ENCODE measurements around the gene CDH4.
A peak's percentile ranks its signal among the peaks of the same experiment; 100 is the strongest.

Gene CDH4

DNA sequence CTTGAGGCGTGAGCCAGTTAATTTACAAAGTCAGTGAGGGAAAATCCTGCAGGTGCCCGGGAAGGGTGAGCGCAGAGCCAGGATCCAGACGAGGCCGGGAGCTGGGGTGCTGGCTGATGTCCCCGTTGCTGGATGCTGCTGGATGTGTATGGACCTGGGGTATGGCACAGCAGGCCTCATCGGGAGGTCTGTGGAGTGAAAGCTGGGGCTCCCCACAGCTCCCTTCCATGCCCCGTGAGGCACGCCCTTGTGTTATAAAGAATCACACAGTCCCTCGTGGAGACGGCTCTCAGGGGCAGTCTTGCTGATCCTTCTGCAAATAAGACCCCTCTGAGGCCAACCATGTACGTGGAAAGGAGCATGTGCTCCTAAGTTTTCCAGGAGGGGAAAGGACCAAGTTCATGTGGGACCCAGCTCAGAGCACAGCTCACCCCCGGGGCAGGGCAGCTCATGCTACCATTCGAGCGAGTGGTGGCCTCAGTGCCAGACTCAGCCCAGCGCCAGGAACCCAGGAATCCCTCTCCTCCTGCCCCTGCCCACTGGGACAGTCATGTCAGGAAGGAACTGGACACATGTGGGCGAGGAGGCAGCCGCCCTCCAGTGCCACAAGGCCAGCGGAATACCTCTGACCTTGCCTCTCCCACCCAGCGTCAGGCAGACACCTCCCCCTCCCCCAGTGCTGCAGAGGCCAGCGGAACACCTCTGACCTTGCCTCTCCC lies 97.5 kb downstream of the CDH4 start:
- no peak for DNase-seq (ENCODE audit: low read depth)
- H3K4me3 ChIP-seq (ENCODE audit: low read depth, low read length) = no peak overlapping the region

DNA sequence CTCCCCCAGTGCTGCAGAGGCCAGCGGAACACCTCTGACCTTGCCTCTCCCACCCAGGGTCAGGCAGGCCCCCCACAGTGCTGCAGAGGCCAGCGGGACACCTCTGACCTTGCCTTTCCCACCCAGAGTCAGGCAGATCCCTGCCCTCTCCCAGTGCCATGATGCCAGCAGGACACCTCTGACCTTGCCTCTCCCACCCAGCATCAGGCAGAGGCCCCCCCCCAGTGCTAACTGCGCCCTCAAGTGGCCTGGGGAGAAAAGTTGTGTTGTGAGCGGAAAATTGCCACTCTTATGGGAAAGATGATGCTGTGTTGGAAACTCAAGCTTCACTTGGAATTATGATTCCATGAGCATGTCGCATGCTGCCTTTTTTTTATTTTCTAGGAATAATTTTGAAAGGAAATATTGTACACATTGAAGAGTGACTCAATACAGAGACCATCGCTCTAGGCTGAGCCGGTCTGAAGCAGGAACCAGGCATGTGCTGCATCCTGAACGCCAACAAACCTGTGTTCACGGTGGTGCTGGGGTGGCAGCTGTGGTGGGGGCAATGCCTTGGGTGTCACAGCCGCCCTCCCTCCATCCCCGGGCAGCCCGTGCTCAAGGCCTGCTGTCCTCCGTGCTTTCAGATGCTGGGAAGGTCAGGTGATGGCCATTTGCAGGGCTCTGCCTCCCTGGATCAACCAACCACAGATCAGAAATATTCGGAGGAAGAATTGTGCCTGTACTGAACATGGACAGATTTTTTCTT lies 98.6 kb downstream of the CDH4 start:
- H3K4me3 ChIP-seq (ENCODE audit: low read depth, low read length) = no peak overlapping the region
- no peak for DNase-seq (ENCODE audit: low read depth)

DNA sequence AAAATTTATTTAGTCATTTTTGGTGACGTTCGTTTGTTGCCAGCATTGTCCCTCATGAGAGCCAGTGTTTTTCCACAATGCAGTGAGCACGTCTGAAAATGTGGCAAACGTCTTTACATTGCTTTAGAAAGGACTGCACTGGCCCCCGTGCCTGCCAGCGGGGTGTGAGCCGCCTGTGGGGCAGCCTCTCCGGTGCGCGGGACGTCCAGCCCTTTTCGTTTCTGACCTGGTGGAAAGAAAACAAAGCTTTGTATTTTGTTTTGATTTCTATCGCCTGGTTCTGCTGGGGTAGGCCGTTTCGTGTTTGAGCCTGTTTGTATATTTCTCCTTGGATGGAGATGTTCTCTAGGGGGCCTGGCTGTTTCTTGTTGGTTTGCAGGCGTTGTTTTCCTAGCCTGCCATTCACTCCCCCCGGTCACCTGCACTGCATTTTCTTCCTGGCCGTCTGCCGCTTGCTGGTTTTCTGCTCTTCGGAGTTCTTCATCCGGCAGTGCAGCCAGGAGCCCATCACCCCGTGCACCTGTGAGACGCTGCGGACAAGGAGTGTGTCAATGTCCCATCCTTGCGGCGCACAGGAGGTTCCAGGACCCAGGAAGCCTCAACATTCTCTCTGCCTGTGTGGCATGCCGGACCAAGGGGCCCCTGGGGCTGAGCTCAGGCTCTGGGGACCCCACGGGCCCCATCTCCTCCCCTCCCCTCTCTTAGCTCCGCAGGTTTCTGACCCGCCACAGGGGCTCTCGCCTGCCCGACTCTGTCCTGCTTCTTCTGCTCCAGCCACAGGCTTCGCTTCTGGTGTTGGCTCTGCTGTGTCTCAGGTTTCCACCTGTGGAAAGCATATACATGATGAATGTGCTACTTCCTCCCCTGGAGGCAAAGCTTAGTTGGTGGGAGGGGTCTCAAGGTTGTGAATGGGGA lies 100.5 kb downstream of the CDH4 start:
- H3K4me3 ChIP-seq (ENCODE audit: low read depth, low read length) = no peak overlapping the region
- no peak for DNase-seq (ENCODE audit: low read depth)

DNA sequence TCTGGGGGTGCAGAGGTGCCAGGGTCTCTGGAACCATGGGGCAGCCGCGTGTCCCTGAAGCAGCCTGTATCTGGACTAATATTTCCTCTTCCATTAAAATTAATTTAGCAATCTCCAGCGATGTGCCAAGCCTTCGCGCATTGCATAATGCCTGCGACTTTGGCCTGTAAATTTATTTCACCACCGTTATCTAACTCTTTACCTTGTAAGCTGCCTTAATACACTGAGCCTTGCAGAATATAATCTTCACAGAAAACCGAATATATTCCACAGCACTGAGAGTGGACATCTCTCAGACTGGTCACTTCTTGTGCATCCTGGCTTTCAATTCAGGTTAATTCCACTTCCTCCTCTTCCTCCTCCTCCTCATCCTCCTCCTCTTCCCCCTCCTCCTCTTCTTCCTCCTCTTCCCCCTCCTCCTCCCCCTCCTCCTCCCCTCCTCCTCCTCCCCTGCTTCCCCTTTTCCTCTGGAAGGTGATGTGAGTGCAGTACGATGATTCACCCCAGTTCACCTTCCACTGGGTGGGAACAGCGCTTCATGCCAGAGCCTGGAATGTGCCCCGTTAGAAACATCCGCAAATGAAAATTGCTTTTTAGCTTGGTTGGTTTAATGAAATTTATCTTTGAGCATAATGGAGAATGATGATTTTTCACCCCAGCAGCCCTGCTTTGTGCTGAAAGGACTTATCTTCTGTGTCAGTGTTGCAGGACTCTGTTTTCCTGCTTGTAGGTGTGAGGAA lies 101.4 kb downstream of the CDH4 start:
- DNase-seq (ENCODE audit: low read depth) = peak; percentile 18
- no peak overlapping the region for H3K4me3 ChIP-seq (ENCODE audit: low read depth, low read length)

DNA sequence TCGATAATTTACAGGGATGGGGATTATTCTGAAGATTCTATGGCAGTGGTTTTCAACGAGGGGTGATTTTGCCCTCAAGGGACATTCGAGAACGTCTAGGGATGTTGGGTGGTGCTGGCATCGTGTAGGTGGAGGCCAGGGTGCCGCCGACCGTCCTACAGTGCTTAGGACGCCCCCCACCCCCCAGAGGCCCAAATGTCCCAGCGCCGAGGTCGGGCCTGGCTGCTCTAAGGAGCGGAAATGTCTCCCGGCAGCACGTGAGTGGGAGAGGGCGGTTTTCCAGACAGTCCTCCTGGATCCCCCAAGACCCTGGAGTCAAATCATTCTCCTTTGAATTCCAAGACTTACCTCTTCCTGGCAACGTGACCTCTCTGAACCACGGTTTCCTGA lies 101.9 kb downstream of the CDH4 start:
- no peak overlapping the region for H3K4me3 ChIP-seq (ENCODE audit: low read depth, low read length)

DNA sequence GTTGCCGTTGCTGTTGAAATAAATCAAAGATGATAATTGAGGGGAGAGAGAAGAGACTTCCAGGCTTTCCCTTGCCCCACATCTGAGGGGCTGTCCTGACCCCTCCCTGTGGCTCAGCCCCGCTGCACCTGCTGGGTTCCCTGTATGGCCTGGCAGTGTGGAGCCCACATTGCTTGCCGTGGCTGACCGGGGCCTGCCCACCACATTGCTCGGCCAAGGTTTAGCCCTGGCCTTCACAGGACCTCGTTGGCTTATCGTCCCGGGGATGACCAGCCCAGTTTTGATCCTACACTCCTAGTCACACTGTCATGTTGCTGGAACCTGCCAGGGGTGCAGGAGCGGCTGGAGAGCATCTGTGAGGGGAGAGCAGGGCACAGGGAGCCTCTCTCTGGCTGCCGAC lies 102.4 kb downstream of the CDH4 start:
- DNase-seq (ENCODE audit: low read depth) = no peak
- H3K4me3 ChIP-seq (ENCODE audit: low read depth, low read length) = no peak overlapping the region

More for the DNA sequence above, 101.9 kb downstream of the CDH4 start:
- DNase-seq (ENCODE audit: low read depth) = no peak

DNA sequence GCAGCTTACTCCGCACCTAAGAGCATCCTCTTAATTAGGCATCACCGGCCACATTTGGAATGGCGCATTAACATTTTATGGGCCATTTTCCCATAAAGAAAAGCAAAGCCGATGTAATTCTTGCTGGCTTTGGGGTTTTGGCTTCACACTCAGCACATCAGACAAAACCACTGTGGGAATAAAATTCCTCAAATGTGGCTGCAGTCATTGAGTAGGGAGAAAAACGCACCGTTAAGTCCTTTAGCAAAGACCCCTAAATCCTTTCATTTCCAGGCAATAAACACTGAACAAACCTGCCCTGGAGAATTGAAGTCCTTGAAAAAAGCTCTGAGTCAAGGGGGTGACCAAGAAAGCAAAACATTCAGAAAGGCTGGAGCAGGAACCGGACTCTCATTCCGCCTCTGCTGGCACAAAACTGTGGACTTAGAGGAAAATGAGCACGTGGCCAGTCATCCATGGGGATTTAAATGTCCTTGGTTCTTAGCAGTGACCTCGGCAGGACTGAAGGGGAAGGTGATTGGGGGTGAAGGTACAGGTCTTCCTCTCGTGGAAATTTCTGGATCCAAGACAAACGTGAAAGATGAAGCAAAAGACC lies 102.9 kb downstream of the CDH4 start:
- H3K4me3 ChIP-seq (ENCODE audit: low read depth, low read length) = no peak overlapping the region
- DNase-seq (ENCODE audit: low read depth) = no peak

DNA sequence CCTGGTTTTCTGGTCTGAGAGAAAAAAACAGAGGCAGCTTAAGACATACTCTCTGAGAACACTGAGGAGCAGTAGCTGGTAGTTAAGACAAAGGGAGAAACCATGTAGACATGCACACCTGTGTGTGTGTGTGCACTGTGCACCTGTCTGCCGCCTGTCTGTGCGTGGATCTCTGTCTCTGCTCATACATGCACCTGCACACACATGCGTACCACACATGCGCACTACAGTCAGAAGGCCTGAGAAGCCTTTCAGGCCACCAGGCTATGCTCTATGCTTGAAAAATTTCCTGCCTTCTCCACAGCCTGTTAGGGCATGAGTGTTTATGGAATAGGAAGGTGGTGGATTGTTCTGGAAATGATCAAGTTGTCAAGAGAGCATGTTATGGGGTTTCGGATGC lies 103.5 kb downstream of the CDH4 start:
- no peak for DNase-seq (ENCODE audit: low read depth)

DNA sequence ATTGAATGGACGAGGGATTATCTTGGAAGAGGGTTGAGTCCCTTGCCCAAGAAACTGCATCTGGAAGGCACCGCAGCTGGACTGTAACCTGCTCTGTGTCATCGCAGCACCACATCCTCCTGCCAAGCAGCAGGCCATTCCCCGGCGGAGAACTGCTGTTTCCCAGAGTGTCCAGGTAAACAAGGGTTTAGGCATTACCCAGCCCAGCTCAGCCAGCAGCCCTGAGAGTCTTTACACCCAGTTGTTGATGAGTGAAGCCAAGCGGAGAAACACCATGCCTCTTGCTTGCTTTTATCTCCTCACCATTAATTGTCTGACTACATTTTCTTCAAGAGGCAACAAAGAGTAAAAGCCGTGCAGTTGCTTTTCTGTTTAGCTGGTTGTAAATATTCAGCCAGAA lies 104.1 kb downstream of the CDH4 start:
- H3K4me3 ChIP-seq (ENCODE audit: low read depth, low read length) = no peak overlapping the region
- DNase-seq (ENCODE audit: low read depth) = no peak

More for the DNA sequence above, 103.5 kb downstream of the CDH4 start:
- no peak overlapping the region for H3K4me3 ChIP-seq (ENCODE audit: low read depth, low read length)

DNA sequence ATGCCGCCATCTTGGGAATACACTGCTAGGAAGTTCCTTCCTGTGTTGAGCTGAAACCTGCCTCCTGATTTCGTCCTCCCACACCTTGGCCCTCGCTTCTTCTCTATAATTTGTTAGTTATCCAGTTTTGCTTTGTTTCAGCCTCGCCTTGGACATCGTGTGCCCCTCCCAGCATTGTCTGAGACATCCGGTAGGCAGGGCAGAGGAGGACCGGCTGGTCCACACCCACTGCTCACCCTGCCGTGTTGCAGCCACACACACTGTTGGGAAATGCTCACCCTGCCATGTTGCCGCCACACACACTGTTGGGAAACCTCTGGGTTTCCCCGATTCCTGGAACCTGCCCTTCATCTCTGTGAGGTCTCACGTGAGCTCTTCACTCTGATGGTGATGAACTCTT lies 105.1 kb downstream of the CDH4 start:
- no peak for DNase-seq (ENCODE audit: low read depth)
- no peak overlapping the region for H3K4me3 ChIP-seq (ENCODE audit: low read depth, low read length)

DNA sequence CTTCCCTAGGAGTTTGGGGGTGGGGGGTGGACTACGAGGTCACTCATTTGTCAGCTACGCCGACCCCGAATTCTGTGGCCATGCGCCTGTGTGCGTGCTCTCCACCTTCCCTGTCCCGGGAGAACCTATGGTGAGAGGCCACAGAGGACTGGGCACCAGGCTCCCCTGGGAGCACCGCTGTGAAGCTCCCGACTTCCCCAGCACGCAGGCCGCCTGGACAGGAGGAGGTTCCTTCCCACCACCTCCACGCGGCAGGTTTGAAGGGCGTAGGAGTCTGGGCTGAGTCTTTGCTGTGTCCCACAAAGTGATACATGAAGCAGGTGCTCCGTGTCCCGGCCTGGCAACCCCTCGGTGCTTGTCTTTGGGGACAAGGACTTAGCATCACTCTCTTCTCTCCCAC lies 107.2 kb downstream of the CDH4 start:
- H3K4me3 ChIP-seq (ENCODE audit: low read depth, low read length) = no peak overlapping the region
- no peak for DNase-seq (ENCODE audit: low read depth)

DNA sequence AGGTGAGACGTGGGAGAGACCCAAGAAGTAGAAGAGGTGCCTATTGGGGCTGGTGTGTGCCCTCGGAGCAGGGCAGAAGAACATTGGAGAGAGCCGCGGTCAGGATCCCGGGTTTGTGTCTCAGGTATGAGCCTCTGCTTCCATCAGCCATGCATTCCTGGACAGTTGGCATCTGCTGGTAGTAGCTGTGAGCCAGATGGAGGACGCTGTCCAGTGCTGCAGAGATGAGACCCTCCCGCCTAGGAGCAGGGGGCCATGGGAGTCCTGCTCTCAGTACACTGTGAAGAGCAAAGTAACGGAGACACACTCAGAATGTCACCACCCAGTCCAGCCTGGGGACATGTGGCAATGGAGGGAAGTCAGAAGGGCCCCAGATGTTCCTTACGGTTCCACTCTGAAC lies 108.2 kb downstream of the CDH4 start:
- no peak for DNase-seq (ENCODE audit: low read depth)
- no peak overlapping the region for H3K4me3 ChIP-seq (ENCODE audit: low read depth, low read length)

DNA sequence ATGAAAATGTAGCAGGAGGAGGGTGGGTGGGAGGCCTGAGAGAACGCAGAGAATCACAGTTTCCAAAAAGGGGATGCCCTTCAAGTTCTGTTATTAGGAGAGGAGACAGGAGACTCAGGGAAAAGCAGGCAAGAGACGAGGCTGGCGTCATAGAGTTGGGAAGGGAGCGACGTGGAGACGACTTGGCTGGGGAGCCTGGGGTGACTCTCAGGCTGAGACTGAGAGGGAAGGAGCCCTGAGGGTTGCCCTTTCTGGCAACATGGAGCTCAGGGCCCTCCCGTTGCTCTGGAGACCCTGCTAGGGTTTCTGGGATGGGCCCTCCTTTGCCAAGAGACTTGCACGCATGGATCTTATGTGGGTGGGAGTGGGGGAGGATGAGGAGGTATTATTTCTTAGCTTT lies 108.9 kb downstream of the CDH4 start:
- no peak overlapping the region for H3K4me3 ChIP-seq (ENCODE audit: low read depth, low read length)
- no peak for DNase-seq (ENCODE audit: low read depth)

DNA sequence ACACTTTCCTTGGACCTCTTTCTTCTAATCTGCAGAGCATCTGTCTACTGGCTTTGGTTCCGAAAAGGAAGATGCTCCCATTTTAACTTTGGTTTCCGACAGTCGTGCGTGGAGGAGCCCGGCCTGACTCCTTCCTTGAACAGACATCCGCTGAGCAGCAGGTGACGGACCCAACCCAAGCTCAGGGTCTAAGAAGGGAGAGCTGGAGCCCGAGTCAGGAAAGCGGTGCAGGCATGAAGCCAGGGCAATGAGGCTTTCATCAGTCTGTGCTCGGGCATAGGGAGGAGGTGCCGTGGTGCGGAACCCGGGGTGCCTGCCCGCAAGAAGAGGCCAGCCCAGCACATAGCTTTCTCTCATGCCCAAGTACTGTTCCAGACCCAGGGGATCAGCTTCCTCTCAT lies 109.4 kb downstream of the CDH4 start:
- no peak overlapping the region for H3K4me3 ChIP-seq (ENCODE audit: low read depth, low read length)
- DNase-seq (ENCODE audit: low read depth) = no peak

DNA sequence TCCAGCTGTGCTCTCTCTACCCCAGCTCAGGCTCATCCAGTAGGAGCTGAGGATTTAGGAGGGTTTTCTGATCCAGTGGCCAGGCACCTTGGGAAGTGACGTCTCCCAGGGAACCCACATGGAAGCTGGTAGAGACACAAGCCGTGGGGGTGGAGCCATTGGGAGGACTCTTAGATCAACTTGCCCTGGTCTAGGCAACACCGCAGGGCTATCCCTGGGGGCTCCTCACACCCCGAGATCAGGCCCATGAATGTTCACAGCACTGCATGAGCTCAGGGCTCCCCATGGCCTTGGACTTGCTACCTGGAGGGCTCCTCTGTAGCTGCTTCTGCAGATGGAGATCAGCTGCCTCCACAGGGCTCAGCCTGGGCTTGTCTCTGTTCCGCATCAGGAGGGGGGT lies 112.1 kb downstream of the CDH4 start:
- H3K4me3 ChIP-seq (ENCODE audit: low read depth, low read length) = no peak overlapping the region
- no peak for DNase-seq (ENCODE audit: low read depth)

DNA sequence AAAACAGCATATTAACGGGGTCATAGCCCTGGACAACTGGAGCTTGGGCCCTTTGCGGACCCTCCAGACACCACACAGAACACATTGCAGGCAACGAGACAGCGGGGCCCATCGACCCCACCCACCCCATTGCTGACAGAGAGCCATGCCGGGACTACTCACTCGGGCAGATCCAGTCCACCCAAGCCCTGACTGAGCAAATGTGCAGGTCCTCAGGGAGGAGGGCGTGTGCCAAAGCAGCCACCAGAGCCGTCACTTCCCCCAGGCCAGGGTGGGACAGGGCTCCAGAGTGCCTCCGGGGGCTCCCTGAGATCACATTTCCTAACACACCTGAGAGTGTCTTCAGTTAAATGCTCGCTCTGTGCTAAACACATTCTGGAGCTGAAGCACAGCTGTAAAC lies 114.9 kb downstream of the CDH4 start:
- no peak overlapping the region for H3K4me3 ChIP-seq (ENCODE audit: low read depth, low read length)
- DNase-seq (ENCODE audit: low read depth) = no peak

DNA sequence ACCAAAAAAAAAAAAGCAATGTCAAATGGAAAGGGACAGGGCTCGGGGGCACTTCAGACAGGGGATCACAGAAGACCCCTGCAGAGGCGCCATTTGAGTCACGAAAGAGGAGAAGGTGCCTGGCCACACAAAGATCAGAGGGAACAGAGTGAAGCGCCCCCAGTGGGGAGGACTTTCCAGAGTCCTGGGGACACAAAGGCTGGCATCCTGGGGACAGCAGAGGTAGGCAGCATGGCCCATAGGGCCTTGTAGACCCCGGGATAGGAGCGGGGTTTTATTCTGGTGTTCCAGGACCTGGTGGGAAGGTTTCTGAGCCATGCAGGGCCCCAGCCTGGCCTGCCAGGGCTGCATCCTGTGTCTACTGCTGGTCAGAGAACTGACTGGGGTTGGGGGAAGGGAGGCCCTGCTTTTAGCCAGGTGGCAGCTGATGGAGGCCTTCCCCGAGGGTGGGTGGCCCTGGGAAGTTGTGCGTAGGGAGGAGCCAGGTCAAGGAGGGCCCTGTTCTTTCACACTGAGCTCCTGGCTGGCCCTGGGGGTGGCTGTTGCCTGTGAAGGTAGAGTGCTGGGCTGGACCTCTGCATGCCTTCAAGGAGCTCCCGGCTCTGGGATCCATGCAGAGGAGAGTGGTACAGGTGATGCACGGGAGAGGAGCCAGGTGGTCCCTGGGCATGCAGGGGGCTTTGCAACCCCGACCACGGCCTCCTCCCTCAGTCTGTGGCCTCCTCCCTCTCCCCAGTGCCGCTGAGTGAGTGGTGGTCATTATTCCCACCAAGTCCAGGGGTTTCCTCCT lies 117.9 kb downstream of the CDH4 start:
- DNase-seq (ENCODE audit: low read depth) = no peak
- H3K4me3 ChIP-seq (ENCODE audit: low read depth, low read length) = no peak overlapping the region

DNA sequence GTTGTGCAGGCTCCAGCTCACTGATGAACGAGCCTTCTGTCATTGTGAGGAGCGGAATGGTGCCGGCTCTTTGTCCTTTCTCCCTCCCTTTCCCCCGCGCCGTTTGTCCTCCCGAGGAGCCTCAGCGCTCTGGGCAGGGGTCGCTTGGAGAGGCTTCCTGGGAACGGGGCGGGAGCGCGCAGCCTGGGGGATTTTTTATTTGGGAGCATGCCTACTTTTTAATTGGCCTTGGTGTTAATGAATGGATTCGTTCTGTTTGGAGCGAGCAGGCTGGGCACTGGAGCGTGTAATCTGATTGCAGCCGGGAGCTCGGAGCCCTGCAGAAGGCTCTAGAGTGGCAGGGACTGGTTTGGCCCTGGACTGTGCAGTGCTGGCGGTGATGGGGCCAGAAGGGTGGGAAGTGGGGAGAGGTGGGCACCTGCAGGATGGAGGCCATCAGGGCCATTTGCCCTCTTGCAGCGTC lies 118.8 kb downstream of the CDH4 start:
- no peak for DNase-seq (ENCODE audit: low read depth)
- H3K4me3 ChIP-seq (ENCODE audit: low read depth, low read length) = no peak overlapping the region
